Left ventricle myocardium inferior (tissue), 1 donor: ENCODE results near the gene VWC2L. TPM values are rescaled to one million over a fixed set of nuclear protein-coding genes. Genes with fewer than 3 reads are reported as not detected.

Experiments used
- DNase-seq: peaks from one replicate; pipeline ENCODE4 v3.0.0-alpha.2; 2020
- H3K27ac ChIP-seq: fragments of 200-600 bp; replicated peaks from 2 replicates; pipeline ENCODE4 v1.8.0; 2021
- H3K27me3 ChIP-seq: fragments of 200-600 bp; 2 replicates; pipeline ENCODE4 v1.8.0; 2021; ENCODE audit warnings: low read depth
- H3K36me3 ChIP-seq: fragments of 200-600 bp; 2 replicates; pipeline ENCODE4 v1.8.0; 2021
- H3K4me1 ChIP-seq: fragments of 200-600 bp; 2 replicates; pipeline ENCODE4 v1.8.0; 2021
- H3K4me3 ChIP-seq: fragments of 200-600 bp; 2 replicates; pipeline ENCODE4 v1.8.0; 2021; ENCODE audit warnings: mild to moderate bottlenecking, moderate library complexity
- H3K9me3 ChIP-seq: fragments of 200-600 bp; replicated peaks from 2 replicates; pipeline ENCODE4 v1.8.0; 2021
- intact Hi-C: fragments of 100-400 bp; cut with micrococcal nuclease; formaldehyde crosslinking; loops from one replicate; pipeline ENCODE4 v1.11.0; 2022
- total RNA-seq: library from RNA; stranded (reverse); fragmentation: NEBNext Ultra II Directional; extraction: Animal tissue kit (Norgen Biotek cat#: 25700); gene quantifications from one replicate; pipeline ENCODE4 v1.2.1, GENCODE V29; 2021
- TF ChIP-seq, protein P1 (sequence below): fragments of 200-600 bp; IDR thresholded peaks from 2 replicates; pipeline ENCODE4 v1.8.0; 2021; ENCODE audit warnings: antibody characterized with exemption, mild to moderate bottlenecking, borderline replicate concordance
- donor health status: DM: no; HTN: yes; CAD: no; lungs with severe emphysema.

Gene VWC2L
- total RNA-seq, 1 donor from 2014 or later: not detected

DNA sequence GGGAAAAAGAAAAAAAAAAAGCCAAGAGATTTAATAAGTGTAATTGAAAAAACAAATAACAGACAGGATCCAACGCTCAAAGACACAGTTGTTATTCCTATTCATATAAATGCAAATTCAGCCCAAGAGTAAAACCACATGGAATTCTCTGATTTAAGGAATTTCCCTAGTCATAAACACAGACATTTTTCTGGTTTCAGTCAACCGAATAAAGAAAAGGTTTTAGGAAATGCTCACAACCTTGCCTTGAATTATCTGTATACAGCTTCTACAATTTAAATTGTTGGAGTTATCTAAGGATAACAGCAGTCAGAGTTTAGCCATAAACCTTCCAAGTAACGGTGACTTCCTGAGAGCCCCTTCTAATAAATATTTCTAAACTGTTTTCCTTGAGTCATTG is 122.7 kb downstream of the VWC2L start:
- H3K36me3 ChIP-seq: no peaks in the 10 kb centered on the region
- no peak overlapping the region for H3K4me3 ChIP-seq
- no peak overlapping the region for H3K27ac ChIP-seq
- DNase-seq: no peak
- no peaks in the 10 kb centered on the region for H3K27me3 ChIP-seq
- H3K9me3 ChIP-seq: no peaks in the 10 kb centered on the region
- no peaks in the 10 kb centered on the region for H3K4me1 ChIP-seq
- TF ChIP-seq, protein P1, sequence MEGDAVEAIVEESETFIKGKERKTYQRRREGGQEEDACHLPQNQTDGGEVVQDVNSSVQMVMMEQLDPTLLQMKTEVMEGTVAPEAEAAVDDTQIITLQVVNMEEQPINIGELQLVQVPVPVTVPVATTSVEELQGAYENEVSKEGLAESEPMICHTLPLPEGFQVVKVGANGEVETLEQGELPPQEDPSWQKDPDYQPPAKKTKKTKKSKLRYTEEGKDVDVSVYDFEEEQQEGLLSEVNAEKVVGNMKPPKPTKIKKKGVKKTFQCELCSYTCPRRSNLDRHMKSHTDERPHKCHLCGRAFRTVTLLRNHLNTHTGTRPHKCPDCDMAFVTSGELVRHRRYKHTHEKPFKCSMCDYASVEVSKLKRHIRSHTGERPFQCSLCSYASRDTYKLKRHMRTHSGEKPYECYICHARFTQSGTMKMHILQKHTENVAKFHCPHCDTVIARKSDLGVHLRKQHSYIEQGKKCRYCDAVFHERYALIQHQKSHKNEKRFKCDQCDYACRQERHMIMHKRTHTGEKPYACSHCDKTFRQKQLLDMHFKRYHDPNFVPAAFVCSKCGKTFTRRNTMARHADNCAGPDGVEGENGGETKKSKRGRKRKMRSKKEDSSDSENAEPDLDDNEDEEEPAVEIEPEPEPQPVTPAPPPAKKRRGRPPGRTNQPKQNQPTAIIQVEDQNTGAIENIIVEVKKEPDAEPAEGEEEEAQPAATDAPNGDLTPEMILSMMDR: no peak
- intact Hi-C loops: no loop called here

DNA sequence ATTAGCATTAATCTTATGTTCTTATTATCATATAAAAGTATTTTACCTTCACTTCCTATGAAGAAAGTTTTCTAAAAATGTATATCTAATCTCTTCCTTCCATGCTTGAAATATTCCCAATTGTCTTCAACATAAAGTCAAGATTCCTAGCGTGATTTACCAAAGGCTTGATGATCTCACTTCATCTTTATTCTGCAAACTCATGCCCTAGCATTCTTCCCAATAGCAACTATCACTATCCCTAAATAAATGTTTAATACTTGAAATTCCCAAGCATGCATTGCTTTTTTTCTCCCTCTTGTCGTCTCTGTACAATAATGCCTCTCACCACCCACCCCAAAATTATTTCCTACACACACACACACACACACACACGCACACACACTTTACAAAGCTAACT is 125.8 kb downstream of the VWC2L start:
- H3K9me3 ChIP-seq: no peaks in the 10 kb centered on the region
- H3K36me3 ChIP-seq: no peaks in the 10 kb centered on the region
- TF ChIP-seq, protein P1: no peak
- no peaks in the 10 kb centered on the region for H3K27me3 ChIP-seq
- DNase-seq: no peak
- no peaks in the 10 kb centered on the region for H3K4me1 ChIP-seq
- intact Hi-C loops: no loop called here
- no peak overlapping the region for H3K27ac ChIP-seq
- no peak overlapping the region for H3K4me3 ChIP-seq

DNA sequence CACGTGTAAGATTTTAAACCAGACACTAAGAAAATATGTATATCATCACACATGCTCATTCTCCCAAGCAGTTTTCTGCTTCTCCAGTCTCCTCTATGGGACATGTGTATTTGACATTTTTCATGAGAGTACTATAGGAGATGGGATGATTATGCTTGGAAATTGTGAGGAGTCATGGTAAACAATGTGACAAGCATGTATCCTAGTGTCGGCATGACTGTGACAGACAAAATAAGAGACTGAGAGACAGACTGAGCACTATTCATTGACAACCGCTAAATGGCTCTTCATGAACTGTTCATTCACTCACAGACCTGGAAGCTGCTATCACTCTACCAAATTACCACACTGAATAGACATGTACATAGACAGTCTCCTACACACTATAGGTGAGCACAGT is 127.1 kb downstream of the VWC2L start:
- Histone ChIP-seq H3K27me3 (no peaks in the 10 kb centered on the region), H3K27ac (no peak overlapping the region), H3K4me1 (no peaks in the 10 kb centered on the region), H3K36me3 (no peaks in the 10 kb centered on the region), H3K4me3 (no peak overlapping the region), H3K9me3 (no peaks in the 10 kb centered on the region)
- TF ChIP-seq, protein P1: no peak
- no peak for DNase-seq
- intact Hi-C loops: no loop called here

DNA sequence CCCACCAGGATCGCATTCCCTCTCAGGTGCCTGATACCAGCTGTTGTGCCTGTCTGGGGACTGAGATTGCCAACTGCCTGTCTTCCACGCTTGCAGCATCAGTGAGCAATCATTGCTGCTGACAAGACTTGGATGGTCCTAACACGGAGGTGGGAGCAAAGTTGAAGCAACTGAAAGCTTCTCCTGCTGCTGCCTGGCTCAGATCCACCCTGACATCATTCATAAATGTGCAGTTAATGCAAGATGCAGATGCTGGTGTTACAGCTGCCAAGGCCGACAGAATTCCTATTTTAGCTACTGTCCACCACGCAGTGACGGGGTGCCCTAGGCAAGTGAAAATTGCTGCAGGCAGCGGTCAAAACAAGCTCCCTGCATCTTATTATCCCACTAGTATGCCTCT is 131.4 kb downstream of the VWC2L start:
- intact Hi-C loops: no loop called here
- Histone ChIP-seq H3K4me1 (no peaks in the 10 kb centered on the region), H3K27me3 (no peaks in the 10 kb centered on the region), H3K27ac (no peak overlapping the region), H3K36me3 (no peaks in the 10 kb centered on the region), H3K4me3 (no peak overlapping the region), H3K9me3 (no peaks in the 10 kb centered on the region)
- DNase-seq: no peak
- TF ChIP-seq, protein P1: no peak

DNA sequence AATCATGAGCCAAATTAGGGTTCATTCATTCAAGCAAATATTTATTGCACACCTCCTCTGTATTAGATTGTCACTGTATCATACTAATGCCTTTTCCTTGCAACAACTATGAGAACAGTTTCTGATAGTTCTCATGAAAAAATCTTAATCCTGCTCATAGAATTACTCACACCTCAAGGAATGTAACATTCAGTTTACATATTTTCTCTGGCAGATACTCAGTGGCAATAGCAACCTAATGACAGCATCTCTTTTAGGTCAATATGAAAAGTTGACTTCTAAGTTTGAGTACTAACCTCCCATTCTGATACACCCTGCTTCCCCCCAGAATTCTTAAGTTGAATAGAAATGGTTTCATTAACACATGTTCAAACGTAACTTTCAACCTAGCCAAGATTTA is 132.0 kb downstream of the VWC2L start:
- DNase-seq: no peak
- intact Hi-C loops: no loop called here
- Histone ChIP-seq H3K27ac (no peak overlapping the region), H3K27me3 (no peaks in the 10 kb centered on the region), H3K9me3 (no peaks in the 10 kb centered on the region), H3K36me3 (no peaks in the 10 kb centered on the region), H3K4me3 (no peak overlapping the region), H3K4me1 (no peaks in the 10 kb centered on the region)
- TF ChIP-seq, protein P1: no peak

DNA sequence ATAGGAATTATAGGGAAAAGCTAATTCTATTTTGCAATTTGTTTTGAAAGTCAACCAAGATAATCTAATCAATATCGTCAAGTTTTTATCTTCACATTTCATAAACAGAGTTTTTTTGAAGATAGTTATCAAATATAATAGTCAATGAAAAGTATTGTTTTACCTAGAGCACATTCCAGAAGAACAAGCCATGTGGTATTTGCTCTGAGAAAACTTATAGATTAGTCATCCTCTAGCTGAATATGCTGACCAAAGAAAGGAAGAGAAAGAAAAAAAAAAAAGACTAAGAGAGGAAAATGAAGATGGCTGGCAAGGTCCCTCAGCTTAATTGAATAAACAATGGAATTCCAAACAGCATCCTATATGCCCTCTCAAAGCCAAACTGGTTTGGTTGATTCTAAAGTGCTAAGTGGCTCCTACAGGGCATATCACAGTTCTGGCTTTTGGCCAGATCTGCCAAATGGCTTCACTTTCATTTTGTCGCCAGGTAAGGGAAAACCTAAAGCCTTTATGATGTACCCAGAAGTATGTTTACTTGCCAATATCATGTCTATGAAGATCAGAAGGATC is 132.6 kb downstream of the VWC2L start:
- no peak for DNase-seq
- no peaks in the 10 kb centered on the region for H3K36me3 ChIP-seq
- no peaks in the 10 kb centered on the region for H3K27me3 ChIP-seq
- no peaks in the 10 kb centered on the region for H3K9me3 ChIP-seq
- H3K4me1 ChIP-seq: no peaks in the 10 kb centered on the region
- H3K27ac ChIP-seq: no peak overlapping the region
- TF ChIP-seq, protein P1: no peak
- no peak overlapping the region for H3K4me3 ChIP-seq
- intact Hi-C loops: no loop called here
